ENCODE measurements around the gene XYLT1.

The XYLT1 gene

GRCh38 chr16:17382949-17383863, 87.6 kb downstream of the XYLT1 start:
- no peak for DNase-seq (ENCODE audit: low spot score)
- in situ Hi-C loops (cut with MboI; ENCODE audit: low sequenced_read_pairs, unreplicated experiment): no loop called here
- TF ChIP-seq, protein P1, sequence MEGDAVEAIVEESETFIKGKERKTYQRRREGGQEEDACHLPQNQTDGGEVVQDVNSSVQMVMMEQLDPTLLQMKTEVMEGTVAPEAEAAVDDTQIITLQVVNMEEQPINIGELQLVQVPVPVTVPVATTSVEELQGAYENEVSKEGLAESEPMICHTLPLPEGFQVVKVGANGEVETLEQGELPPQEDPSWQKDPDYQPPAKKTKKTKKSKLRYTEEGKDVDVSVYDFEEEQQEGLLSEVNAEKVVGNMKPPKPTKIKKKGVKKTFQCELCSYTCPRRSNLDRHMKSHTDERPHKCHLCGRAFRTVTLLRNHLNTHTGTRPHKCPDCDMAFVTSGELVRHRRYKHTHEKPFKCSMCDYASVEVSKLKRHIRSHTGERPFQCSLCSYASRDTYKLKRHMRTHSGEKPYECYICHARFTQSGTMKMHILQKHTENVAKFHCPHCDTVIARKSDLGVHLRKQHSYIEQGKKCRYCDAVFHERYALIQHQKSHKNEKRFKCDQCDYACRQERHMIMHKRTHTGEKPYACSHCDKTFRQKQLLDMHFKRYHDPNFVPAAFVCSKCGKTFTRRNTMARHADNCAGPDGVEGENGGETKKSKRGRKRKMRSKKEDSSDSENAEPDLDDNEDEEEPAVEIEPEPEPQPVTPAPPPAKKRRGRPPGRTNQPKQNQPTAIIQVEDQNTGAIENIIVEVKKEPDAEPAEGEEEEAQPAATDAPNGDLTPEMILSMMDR (IDR thresholded peaks at IDR 0.05; ENCODE audit: borderline replicate concordance, control extremely low read depth, extremely low read depth, insufficient read depth, missing control alignments): no peak

DNA sequence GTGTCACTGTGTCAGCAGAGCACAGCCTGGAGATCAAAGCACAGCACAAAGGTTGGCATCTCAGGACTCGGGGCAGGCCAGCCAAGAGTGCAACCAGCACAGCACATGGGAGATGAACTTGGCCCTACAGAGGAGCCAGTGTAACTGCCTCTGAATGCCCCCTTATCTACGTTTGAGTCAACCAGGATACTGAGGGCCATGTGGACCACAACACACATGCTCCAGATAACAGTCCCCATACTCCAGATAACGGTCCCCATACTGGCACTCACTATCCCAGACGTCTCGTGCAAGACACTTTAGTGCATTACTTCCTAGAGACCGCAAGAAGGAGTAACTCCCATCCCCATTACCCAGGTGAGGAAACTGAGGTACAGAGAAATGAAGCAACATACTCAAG, 88.2 kb downstream of the XYLT1 start:
- in situ Hi-C loops (cut with MboI; ENCODE audit: low sequenced_read_pairs, unreplicated experiment): no loop called here
- TF ChIP-seq, protein P1 (IDR thresholded peaks at IDR 0.05; ENCODE audit: borderline replicate concordance, control extremely low read depth, extremely low read depth, insufficient read depth, missing control alignments): no peak
- no peak for DNase-seq (ENCODE audit: low spot score)

- in situ Hi-C loops (cut with MboI; ENCODE audit: low sequenced_read_pairs, unreplicated experiment): no loop called here
- TF ChIP-seq, protein P1 (IDR thresholded peaks at IDR 0.05; ENCODE audit: borderline replicate concordance, control extremely low read depth, extremely low read depth, insufficient read depth, missing control alignments): no peak
- DNase-seq (ENCODE audit: low spot score): no peak
These were observed 89.0 kb downstream of the XYLT1 start for GRCh38 chr16:17381784-17382183.

GRCh38 chr16:17380613-17381012, 90.1 kb downstream of the XYLT1 start:
- DNase-seq (ENCODE audit: low spot score): no peak
- in situ Hi-C loops (cut with MboI; ENCODE audit: low sequenced_read_pairs, unreplicated experiment): no loop called here
- TF ChIP-seq, protein P1 (IDR thresholded peaks at IDR 0.05; ENCODE audit: borderline replicate concordance, control extremely low read depth, extremely low read depth, insufficient read depth, missing control alignments): no peak

DNA sequence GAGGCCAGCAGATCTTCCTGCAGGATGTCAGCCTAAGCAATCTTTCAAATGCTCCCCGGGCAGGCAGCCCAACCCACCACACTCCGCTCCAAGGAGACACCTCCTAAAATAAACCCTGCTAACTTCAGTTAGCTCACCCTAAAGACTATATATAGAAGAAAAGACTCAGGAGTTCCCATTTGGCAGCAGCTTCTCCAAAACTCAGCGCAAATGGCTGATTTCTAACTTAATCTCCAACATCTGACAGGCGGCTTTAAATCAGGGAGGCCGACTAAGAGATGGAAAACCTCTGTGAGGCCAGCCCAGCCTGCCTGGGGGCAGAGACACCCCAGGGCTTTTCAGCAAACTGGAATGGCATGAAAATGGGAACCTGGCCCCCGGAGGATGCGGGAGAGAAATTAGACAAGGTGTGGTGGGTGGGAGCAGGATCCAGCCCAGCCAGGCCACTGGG, 91.6 kb downstream of the XYLT1 start:
- TF ChIP-seq, protein P1 (IDR thresholded peaks at IDR 0.05; ENCODE audit: borderline replicate concordance, control extremely low read depth, extremely low read depth, insufficient read depth, missing control alignments): no peak
- DNase-seq (ENCODE audit: low spot score): no peak
- in situ Hi-C loops (cut with MboI; ENCODE audit: low sequenced_read_pairs, unreplicated experiment): no loop called here

DNA sequence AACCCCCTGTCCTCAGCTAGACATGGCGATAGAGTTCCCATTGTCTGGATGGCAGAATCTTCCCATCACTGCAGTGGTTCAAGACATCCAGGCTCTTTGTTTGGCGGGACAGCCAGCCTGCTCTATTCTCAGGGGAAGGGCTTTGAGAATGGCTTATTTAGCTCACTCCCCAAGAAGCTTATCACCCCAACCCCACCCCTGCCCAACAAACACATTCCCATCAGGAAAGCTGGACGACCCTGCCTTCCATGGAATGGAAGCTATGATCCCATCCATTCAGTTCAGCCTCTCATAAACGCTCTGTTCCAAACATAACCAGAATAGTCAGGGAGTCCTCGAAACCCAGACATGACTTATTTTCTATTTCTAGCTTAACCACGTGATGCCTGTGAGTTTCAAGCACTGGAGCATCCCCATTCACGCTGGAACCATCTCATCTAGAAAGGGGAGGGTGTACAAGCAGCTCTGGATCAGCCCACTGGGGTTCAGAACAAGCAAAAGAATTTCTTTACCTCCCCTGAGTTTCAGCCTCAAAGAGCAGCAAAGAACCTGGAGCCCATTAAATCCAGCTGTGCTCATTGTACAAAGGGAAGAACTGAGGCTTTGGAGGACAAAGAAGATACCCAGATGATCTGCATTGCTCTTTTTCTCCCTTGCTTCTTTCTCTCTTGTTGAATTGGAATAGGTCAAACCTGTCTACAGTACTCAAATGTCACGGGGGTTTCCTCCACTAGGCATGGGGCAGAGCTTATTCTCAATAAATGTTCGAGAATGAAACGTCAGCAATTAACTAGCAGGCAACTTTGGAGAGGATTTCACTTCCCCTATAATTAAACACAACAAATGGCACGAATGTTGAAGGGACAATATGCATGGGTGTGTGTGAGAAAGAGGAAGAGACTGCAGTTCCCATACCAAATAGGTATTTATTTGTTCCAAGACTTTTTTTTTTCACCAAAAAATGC, 93.1 kb downstream of the XYLT1 start:
- in situ Hi-C loops (cut with MboI; ENCODE audit: low sequenced_read_pairs, unreplicated experiment): no loop called here
- DNase-seq (ENCODE audit: low spot score): peak; percentile 67
- TF ChIP-seq, protein P1 (IDR thresholded peaks at IDR 0.05; ENCODE audit: borderline replicate concordance, control extremely low read depth, extremely low read depth, insufficient read depth, missing control alignments): no peak
